ENCODE results near the gene TIRAP.

DNA sequence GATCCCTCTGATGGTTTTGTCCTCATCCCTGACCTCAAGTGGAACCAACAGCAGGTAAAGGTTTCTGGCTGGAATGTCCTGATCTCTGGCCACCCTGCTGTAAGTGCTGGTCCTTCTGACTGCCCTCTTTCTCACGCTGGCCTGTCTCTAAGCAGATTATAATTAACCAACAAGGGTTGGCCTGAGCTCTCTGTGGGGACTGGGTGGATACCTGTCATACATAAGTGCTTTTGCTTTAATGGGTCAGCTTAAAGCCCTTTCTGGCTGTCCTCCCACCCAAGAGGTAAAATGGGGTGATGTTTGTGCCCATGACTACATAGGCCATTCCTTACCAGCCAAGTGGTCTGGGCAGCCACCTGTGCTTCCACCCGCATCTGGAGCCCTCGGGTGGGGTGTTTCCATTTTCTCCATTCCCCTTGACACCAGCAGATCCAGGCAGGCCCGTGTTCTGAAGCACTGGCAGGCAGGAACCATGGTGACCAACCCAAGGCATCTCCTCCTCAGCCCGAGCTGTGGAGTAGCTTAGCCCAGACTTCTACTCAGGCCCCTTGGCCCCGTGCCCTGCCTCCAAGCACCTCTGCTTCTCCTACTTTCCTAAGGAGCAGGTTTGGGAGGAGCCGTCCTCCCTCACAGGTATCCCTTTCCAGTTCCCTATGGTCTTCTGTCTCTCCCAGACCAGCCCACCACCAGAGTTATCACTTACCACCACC is 55.6 kb downstream of the TIRAP start:
- TF ChIP-seq, protein P1, sequence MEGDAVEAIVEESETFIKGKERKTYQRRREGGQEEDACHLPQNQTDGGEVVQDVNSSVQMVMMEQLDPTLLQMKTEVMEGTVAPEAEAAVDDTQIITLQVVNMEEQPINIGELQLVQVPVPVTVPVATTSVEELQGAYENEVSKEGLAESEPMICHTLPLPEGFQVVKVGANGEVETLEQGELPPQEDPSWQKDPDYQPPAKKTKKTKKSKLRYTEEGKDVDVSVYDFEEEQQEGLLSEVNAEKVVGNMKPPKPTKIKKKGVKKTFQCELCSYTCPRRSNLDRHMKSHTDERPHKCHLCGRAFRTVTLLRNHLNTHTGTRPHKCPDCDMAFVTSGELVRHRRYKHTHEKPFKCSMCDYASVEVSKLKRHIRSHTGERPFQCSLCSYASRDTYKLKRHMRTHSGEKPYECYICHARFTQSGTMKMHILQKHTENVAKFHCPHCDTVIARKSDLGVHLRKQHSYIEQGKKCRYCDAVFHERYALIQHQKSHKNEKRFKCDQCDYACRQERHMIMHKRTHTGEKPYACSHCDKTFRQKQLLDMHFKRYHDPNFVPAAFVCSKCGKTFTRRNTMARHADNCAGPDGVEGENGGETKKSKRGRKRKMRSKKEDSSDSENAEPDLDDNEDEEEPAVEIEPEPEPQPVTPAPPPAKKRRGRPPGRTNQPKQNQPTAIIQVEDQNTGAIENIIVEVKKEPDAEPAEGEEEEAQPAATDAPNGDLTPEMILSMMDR (conservative IDR thresholded peaks at IDR 0.05): no peak
- no peak for TF ChIP-seq ZFX (IDR thresholded peaks at IDR 0.05)
